PC-3 (cell line): ENCODE data around the gene TNFSF15. TPM values are rescaled to one million over a fixed set of nuclear protein-coding genes. Genes with fewer than 3 reads are reported as not detected.

Experiments
- ATAC-seq: fragments of 200-7000 bp; cut with Tn5 transposase; 2 replicates; pipeline ENCODE4 v1.9.1; 2020; ENCODE audit warnings: mild to moderate bottlenecking, moderate library complexity
- BruUV-seq: library from RNA; stranded (reverse); fragments of 400-500 nt; replicated peaks from 2 replicates; lab custom pipeline; 2021; lab: Mats Ljungman, UMichigan
- CTCF ChIA-PET: fragments of 300-600 bp; sonication (Branson Sonifier 250); formaldehyde crosslinking; loops from one replicate; lab custom pipeline; 2022; ENCODE audit warnings: antibody characterized with exemption; lab: Charles Lee
- POLR2A ChIA-PET: fragments of 300-600 bp; sonication (Branson Sonifier 250); formaldehyde crosslinking; loops from one replicate; lab custom pipeline; 2022; ENCODE audit warnings: antibody characterized with exemption; ENCODE audit not compliant: unreplicated experiment; lab: Charles Lee
- DNase-seq: peaks from one replicate; pipeline ENCODE4 v3.0.0-alpha.2; 2015
- H2AFZ ChIP-seq: fragments of 300-600 bp; sonication (generic); 2 replicates; pipeline ENCODE4 v1.6.0; 2016; ENCODE audit warnings: antibody characterized with exemption, low read length
- H3F3A ChIP-seq: fragments of 300-600 bp; sonication (generic); one replicate; pipeline ENCODE4 v1.6.0; 2017; ENCODE audit warnings: antibody characterized with exemption, low read length, control low read depth, mild to moderate bottlenecking; ENCODE audit not compliant: unreplicated experiment
- H3K27ac ChIP-seq: fragments of 300-600 bp; sonication (generic); 2 replicates; pipeline ENCODE4 v1.5.1; 2016; ENCODE audit warnings: mild to moderate bottlenecking, low read length
- H3K27me3 ChIP-seq: fragments of 300-600 bp; sonication (generic); 2 replicates; pipeline ENCODE4 v1.6.1; 2016; ENCODE audit warnings: low read length, mixed read lengths
- H3K36me3 ChIP-seq: fragments of 300-600 bp; sonication (generic); 2 replicates; pipeline ENCODE4 v1.6.1; 2016; ENCODE audit warnings: low read depth, mixed run types, low read length, mixed read lengths
- H3K4me1 ChIP-seq: fragments of 300-600 bp; sonication (generic); 2 replicates; pipeline ENCODE4 v1.5.1; 2016; ENCODE audit warnings: low read length; ENCODE audit not compliant: insufficient read depth
- H3K4me2 ChIP-seq: fragments of 300-600 bp; sonication (generic); 2 replicates; pipeline ENCODE4 v1.6.0; 2016; ENCODE audit warnings: low read length
- H3K4me3 ChIP-seq: fragments of 300-600 bp; sonication (generic); 2 replicates; pipeline ENCODE4 v1.5.1; 2016; ENCODE audit warnings: mild to moderate bottlenecking, low read length, mixed read lengths
- H3K79me2 ChIP-seq: fragments of 300-600 bp; sonication (generic); 2 replicates; pipeline ENCODE4 v1.6.1; 2017; ENCODE audit warnings: low read length, mixed read lengths
- H3K9ac ChIP-seq: fragments of 300-600 bp; sonication (generic); 2 replicates; pipeline ENCODE4 v1.6.0; 2016; ENCODE audit warnings: mild to moderate bottlenecking, low read length
- H3K9me2 ChIP-seq: fragments of 300-600 bp; sonication (generic); replicated peaks from 2 replicates; pipeline ENCODE4 v1.6.1; 2016; ENCODE audit warnings: mixed run types, low read length, mixed read lengths
- H3K9me3 ChIP-seq: fragments of 300-600 bp; sonication (generic); 2 replicates; pipeline ENCODE4 v1.6.1; 2016; ENCODE audit warnings: low read length, mixed read lengths
- H4K20me1 ChIP-seq: fragments of 300-600 bp; sonication (generic); 2 replicates; pipeline ENCODE4 v1.6.1; 2016; ENCODE audit warnings: low read length, mixed read lengths
- EZH2 ChIP-seq: fragments of 300-600 bp; sonication (generic); IDR thresholded peaks from one replicate; pipeline ENCODE4 v1.6.1; 2017; ENCODE audit warnings: antibody characterized with exemption, mild to moderate bottlenecking, low read length; ENCODE audit not compliant: unreplicated experiment
- EZH2phosphoT487 ChIP-seq: fragments of 300-600 bp; sonication (generic); IDR thresholded peaks from 2 replicates; pipeline ENCODE4 v1.6.1; 2018; ENCODE audit warnings: mild to moderate bottlenecking, antibody characterized with exemption, low read length, borderline replicate concordance
- intact Hi-C: fragments of 100-400 bp; cut with micrococcal nuclease; formaldehyde crosslinking; loops from 2 replicates; pipeline ENCODE4 v1.9.0; 2023
- total RNA-seq: library from RNA; depleted of rRNA; stranded (reverse); fragments of >200 nt; gene quantifications from 2 replicates; pipeline ENCODE4 v1.2.3, GENCODE V29; 2014
- TF ChIP-seq, protein P1 (sequence below): fragments of 300-600 bp; sonication (generic); conservative IDR thresholded peaks from 2 replicates; pipeline ENCODE4 v1.5.1; 2017; ENCODE audit warnings: antibody characterized with exemption, low read depth, mild to moderate bottlenecking, low read length

Gene TNFSF15
- total RNA-seq, 1 experiment from 2014 or later, result 2.2 TPM

DNA sequence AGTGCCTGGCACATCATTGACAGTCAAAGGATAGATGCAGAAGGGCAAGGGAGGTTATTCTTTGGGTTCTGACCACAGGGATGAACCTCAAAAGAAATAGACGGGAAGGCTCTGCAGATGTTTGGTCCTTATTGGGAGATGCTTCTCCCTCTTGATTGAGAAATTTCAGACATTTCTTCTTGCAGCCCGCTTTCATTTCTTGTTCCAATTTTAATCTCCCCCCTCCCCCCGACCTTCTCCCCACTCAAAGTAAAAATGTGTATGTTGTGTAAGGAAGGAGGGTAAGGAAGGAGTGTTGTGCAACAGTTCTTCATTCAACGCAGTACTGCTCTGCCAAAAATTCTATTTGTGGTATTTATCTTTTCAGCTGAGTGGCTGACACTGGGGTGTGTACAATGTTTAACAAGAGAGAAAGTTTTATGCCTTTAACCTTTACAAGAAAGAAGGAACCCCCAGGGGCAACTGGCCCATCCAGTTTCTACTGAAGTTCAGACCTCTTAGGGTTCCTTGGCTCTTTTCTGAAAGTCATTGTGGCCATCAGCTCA, 46.3 kb upstream of the TNFSF15 start:
- no peak overlapping the region for H3K4me3 ChIP-seq
- ATAC-seq (peak; percentile 61), DNase-seq (peak; percentile 78)
- no peaks in the 10 kb centered on the region for H3K36me3 ChIP-seq
- H3K4me2 ChIP-seq, result peak overlapping the region; percentile 26; the same call in 1 of the 2 replicates
- H3K9ac ChIP-seq, result no peak overlapping the region; the same call in 1 of the 2 replicates
- CTCF ChIA-PET, result interaction anchor here (1.1 kb wide), 1 partner anchor 171 kb away, joined by 3 read pairs; no protein-coding TSS in a partner anchor
- H3K79me2 ChIP-seq, result no peaks in the 10 kb centered on the region
- peaks cover 35% of the 10 kb centered on the region for H3K4me1 ChIP-seq
- H2AFZ ChIP-seq, result no peak overlapping the region
- intact Hi-C loops, result loop anchor here (2.0 to 10.0 kb wide), 4 partner anchors 47 to 165 kb away; partner anchors contain the start of gene TNFSF15
- BruUV-seq, result no TSS peak
- H3K9me2 ChIP-seq, result no peaks in the 10 kb centered on the region
- TF ChIP-seq EZH2phosphoT487 (no peak), EZH2 (no peak)
- TF ChIP-seq, protein P1, sequence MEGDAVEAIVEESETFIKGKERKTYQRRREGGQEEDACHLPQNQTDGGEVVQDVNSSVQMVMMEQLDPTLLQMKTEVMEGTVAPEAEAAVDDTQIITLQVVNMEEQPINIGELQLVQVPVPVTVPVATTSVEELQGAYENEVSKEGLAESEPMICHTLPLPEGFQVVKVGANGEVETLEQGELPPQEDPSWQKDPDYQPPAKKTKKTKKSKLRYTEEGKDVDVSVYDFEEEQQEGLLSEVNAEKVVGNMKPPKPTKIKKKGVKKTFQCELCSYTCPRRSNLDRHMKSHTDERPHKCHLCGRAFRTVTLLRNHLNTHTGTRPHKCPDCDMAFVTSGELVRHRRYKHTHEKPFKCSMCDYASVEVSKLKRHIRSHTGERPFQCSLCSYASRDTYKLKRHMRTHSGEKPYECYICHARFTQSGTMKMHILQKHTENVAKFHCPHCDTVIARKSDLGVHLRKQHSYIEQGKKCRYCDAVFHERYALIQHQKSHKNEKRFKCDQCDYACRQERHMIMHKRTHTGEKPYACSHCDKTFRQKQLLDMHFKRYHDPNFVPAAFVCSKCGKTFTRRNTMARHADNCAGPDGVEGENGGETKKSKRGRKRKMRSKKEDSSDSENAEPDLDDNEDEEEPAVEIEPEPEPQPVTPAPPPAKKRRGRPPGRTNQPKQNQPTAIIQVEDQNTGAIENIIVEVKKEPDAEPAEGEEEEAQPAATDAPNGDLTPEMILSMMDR, result no peak
- H3F3A ChIP-seq, result no peaks in the 10 kb centered on the region
- H3K27ac ChIP-seq, result peak overlapping the region; percentile 65
- POLR2A ChIA-PET, result interaction anchor here (0.6 kb wide), 1 partner anchor 851 kb away, joined by 3 read pairs; no protein-coding TSS in a partner anchor
- H3K9me3 ChIP-seq, result no peaks in the 10 kb centered on the region
- no peaks in the 10 kb centered on the region for H4K20me1 ChIP-seq
- no peaks in the 10 kb centered on the region for H3K27me3 ChIP-seq

DNA sequence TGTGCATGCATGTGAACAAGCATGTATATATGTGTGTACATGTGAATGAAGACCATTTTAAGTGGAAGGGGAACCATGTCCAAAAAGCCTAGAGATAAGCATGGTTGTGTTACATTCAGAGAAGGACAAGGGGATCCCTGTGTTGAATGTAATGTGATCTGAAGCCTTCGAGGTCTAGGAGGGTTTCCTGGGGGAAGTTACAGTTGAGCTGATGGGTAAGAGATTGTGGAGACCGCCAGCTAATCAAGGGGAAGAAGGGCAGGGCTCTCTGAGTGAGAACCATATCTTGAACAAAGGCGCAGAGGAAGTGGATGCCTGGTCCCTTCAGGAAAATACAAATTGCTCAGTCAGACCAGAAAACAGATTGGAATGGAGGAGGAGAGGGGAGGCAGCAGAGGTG, 45.5 kb upstream of the TNFSF15 start:
- no peak for ATAC-seq
- TF ChIP-seq EZH2phosphoT487 (no peak), EZH2 (no peak)
- TF ChIP-seq, protein P1, result no peak

DNA sequence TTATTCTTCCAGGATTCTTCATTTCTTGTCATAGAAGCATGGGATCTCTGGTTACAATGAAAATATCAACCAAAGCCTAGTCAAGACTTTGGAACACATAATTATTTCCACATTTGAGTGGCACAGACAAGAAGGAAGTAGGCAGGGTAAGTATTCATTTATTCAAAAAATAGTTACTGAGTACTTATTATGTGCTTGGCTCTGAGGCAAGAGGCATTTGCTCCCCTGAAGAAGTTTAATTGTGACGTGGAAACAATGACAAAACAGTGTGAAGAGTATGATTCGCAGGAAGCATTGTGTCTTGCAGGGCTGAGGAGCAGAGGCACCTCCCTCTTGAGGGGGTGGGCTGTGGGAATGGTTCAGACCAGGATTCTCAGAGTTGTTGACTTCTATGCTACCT, 45.0 kb upstream of the TNFSF15 start:
- Histone ChIP-seq H2AFZ (no peak overlapping the region), H3K27me3 (no peaks in the 10 kb centered on the region), H3K27ac (peak overlapping the region; percentile 65), H3K9me3 (no peaks in the 10 kb centered on the region), H3K4me2 (peak overlapping the region; percentile 48; the same call in 1 of the 2 replicates), H3K9me2 (no peaks in the 10 kb centered on the region), H3F3A (no peaks in the 10 kb centered on the region), H3K4me1 (peaks cover 35% of the 10 kb centered on the region), H4K20me1 (no peaks in the 10 kb centered on the region), H3K36me3 (no peaks in the 10 kb centered on the region), H3K79me2 (no peaks in the 10 kb centered on the region), H3K4me3 (no peak overlapping the region), H3K9ac (peak overlapping the region; percentile 37; the same call in 1 of the 2 replicates)
- ChIA-PET POLR2A (no interaction called here), CTCF (no interaction called here)
- ATAC-seq, result peak; percentile 21
- BruUV-seq, result no TSS peak
- intact Hi-C loops, result loop anchor here (5.0 to 10.0 kb wide), 2 partner anchors 46 to 109 kb away; partner anchors contain the start of gene TNFSF15
- TF ChIP-seq EZH2phosphoT487 (no peak), EZH2 (no peak)
- TF ChIP-seq, protein P1, result no peak
- peak; percentile 2 for DNase-seq

More for the DNA sequence above, 45.5 kb upstream of the TNFSF15 start:
- Histone ChIP-seq H3K9ac (no peak overlapping the region; the same call in 1 of the 2 replicates), H3K36me3 (no peaks in the 10 kb centered on the region), H3K4me3 (no peak overlapping the region), H3K9me3 (no peaks in the 10 kb centered on the region), H3K4me1 (peaks cover 35% of the 10 kb centered on the region), H2AFZ (no peak overlapping the region), H3F3A (no peaks in the 10 kb centered on the region), H3K27ac (peak overlapping the region; percentile 65), H3K79me2 (no peaks in the 10 kb centered on the region), H3K27me3 (no peaks in the 10 kb centered on the region), H3K4me2 (no peak overlapping the region), H4K20me1 (no peaks in the 10 kb centered on the region), H3K9me2 (no peaks in the 10 kb centered on the region)
- POLR2A ChIA-PET, result no interaction called here
- intact Hi-C loops, result loop anchor here (5.0 to 10.0 kb wide), 2 partner anchors 47 to 109 kb away; partner anchors contain the start of gene TNFSF15
- DNase-seq, result no peak
- CTCF ChIA-PET, result no interaction called here
- BruUV-seq, result no TSS peak
